ENCODE results near the gene PPOX.
A peak's percentile ranks its signal among the peaks of the same experiment; 100 is the strongest.

PPOX gene

DNA sequence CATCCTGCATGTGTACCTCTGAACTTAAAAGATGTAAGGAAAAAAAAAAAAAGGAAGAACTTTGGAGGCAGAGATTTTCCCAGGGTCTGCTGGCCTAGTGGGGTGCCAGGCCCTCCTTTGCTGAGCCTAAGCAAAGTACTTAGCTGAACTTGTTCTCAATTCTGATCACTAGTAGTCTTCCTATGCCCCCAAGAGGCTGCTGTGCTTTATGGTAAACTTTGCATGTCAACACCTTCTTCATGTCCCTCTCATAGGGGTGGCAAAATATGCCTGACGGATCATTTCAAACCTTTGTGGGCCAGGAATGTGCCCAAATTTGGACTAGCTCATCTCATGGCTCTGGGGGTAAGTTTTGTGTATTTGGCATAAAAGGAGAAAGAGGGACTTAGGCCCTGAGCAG, 8.4 kb upstream of the PPOX start:
- TF ChIP-seq, protein P1, sequence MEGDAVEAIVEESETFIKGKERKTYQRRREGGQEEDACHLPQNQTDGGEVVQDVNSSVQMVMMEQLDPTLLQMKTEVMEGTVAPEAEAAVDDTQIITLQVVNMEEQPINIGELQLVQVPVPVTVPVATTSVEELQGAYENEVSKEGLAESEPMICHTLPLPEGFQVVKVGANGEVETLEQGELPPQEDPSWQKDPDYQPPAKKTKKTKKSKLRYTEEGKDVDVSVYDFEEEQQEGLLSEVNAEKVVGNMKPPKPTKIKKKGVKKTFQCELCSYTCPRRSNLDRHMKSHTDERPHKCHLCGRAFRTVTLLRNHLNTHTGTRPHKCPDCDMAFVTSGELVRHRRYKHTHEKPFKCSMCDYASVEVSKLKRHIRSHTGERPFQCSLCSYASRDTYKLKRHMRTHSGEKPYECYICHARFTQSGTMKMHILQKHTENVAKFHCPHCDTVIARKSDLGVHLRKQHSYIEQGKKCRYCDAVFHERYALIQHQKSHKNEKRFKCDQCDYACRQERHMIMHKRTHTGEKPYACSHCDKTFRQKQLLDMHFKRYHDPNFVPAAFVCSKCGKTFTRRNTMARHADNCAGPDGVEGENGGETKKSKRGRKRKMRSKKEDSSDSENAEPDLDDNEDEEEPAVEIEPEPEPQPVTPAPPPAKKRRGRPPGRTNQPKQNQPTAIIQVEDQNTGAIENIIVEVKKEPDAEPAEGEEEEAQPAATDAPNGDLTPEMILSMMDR (IDR thresholded peaks at IDR 0.05; ENCODE audit: low read depth, low read length, missing control alignments), result no peak
- DNase-seq (ENCODE audit: low read depth), result no peak
- no peak overlapping the region for H3K4me3 ChIP-seq (ENCODE audit: low read depth, low read length)

DNA sequence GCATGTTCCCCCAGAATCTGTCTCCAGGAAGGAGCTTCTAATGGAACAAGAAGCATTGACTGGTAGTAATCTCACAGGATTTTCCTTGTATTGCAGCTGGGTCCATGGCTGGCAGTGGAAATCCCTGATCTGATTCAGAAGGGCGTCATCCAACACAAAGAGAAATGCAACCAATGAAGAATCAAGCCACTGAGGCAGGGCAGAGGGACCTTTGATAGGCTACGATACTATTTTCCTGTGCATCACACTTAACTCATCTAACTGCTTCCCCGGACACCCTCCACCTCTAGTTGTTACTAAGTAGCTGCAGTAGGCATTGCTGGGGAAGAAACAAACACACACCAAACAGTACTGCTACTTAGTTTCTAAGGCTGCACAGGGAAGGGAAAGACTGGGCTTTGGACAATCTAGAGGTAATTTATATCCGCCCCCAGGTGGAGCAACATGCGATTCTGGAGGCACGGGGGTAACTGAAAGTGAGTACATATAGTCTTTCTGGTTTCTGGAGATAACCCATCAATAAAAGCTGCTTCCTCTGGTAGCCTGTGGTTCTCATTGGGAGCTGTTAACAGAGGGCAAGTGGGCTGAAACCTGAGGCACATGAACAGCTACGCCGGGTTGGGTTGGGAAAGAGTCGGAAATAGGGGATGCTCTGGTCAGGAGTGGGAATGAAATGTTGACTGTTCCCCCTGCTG, 7.8 kb upstream of the PPOX start:
- H3K4me3 ChIP-seq (ENCODE audit: low read depth, low read length), result peak overlapping the region; percentile 65
- TF ChIP-seq, protein P1 (IDR thresholded peaks at IDR 0.05; ENCODE audit: low read depth, low read length, missing control alignments), result no peak

DNA sequence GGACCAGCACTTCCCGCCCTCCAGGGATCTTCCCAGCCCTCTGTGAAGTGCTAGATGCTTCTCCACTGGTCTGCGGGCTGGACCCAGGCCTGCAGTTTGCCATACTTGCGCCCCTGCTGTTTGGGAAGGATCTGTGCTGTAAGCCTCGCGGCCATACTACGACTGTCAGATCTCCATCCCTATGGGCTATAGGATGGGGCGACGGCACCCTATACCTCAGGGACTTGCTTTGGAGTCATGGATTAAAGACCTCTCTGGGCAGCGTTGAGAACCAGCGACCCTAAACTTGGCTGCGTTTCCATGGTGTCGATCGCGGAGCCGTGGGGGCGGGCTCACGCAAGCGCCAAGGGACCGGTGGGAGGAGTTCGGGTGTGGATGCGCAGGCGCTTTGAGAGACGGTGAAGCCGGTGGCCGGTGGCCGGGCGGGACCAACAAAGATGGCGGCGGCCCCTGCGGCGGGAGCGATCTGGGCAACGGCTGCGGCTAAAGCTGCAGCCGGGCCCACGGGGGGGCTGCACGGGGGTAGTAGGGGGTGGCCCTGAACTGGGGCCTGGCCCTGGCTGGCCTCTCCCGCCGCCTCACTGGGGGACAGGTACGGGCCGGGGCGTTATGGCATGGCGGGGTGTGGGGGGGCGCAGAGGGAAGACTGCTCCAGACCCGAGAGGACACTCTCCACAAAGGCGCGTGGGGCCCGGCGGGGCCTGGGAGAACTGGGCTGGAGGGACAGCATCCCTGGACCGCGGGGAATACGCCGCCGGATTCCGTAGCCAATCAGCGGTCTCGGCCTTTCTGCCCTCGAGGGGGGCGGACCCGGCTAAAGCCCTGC, 6.9 kb upstream of the PPOX start, which contains the start of gene USP21:
Gene USP21 (plus strand): TSS at position 414 of the 826 bp plus-strand sequence. CDS start 1,141 bp downstream, outside the sequence.
- H3K4me3 ChIP-seq (ENCODE audit: low read depth, low read length), result peak within 1 kb of the TSS; percentile 65
- no peak for DNase-seq (ENCODE audit: low read depth)
- TF ChIP-seq, protein P1 (IDR thresholded peaks at IDR 0.05; ENCODE audit: low read depth, low read length, missing control alignments), result peak; percentile 49

More for the DNA sequence above, 7.8 kb upstream of the PPOX start:
- DNase-seq (ENCODE audit: low read depth), result no peak

DNA sequence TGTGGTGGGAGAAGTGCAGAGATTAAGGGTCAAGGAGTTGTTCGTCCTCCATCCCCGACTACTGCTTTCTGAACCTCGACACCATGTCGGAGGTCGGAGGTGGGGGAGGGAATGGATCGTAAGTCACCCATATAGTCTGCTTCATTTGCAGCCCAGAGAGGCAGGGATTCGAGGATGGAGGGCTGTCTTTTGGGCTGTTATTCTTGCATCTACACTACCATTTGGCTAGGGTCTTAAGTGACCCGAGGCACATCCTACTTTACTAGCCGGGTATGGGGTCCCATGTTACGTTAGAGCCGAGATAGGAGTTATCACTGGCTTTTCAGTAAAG, 6.3 kb upstream of the PPOX start:
- no peak for DNase-seq (ENCODE audit: low read depth)
- TF ChIP-seq, protein P1 (IDR thresholded peaks at IDR 0.05; ENCODE audit: low read depth, low read length, missing control alignments), result no peak
- H3K4me3 ChIP-seq (ENCODE audit: low read depth, low read length), result peak overlapping the region; percentile 65

DNA sequence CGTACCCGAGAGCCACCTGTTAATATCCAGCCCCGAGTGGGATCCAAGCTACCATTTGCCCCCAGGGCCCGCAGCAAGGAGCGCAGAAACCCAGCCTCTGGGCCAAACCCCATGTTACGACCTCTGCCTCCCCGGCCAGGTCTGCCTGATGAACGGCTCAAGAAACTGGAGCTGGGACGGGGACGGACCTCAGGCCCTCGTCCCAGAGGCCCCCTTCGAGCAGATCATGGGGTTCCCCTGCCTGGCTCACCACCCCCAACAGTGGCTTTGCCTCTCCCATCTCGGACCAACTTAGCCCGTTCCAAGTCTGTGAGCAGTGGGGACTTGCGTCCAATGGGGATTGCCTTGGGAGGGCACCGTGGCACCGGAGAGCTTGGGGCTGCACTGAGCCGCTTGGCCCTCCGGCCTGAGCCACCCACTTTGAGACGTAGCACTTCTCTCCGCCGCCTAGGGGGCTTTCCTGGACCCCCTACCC, 5.5 kb upstream of the PPOX start:
- no peak overlapping the region for H3K4me3 ChIP-seq (ENCODE audit: low read depth, low read length)

DNA sequence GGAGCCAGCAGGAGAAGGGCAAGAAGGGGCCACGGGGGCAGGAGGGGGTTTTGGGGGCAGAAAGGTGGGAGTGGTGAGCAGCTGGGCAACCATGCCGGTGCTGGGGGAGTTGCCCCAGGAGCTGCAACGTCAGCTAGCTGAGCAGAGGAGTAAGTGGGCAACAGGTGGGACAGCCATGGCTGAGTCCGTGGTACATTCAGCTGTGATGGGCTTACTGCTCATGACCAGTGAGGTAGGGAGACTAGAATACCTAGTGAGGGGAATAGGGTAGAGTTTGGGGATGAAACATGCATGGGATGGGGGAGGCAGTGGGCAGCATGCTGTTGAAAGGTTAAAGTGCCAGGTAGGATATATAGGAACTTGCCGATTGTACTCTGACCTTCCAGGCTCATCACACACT, 4.6 kb upstream of the PPOX start:
- no peak for DNase-seq (ENCODE audit: low read depth)
- no peak overlapping the region for H3K4me3 ChIP-seq (ENCODE audit: low read depth, low read length)
- TF ChIP-seq, protein P1 (IDR thresholded peaks at IDR 0.05; ENCODE audit: low read depth, low read length, missing control alignments), result no peak

More for the DNA sequence above, 5.5 kb upstream of the PPOX start:
- TF ChIP-seq, protein P1 (IDR thresholded peaks at IDR 0.05; ENCODE audit: low read depth, low read length, missing control alignments), result no peak
- DNase-seq (ENCODE audit: low read depth), result no peak

All from GM12864 (cell line).